SU-DHL-6 (cell line): ENCODE measurements around the gene BHLHE23.

Experiments used
- H2AFZ ChIP-seq: fragments of 200-600 bp; sonication (generic); 2 replicates; pipeline ENCODE4 v1.6.1; 2014; ENCODE audit warnings: low read depth, mild to moderate bottlenecking, moderate library complexity, mixed read lengths, antibody characterized with exemption, low read length; ENCODE audit not compliant: severe bottlenecking
- H3F3A ChIP-seq: fragments of 200-600 bp; shearing (Covaris generic); 2 replicates; pipeline ENCODE4 v1.6.0; 2016; ENCODE audit warnings: antibody characterized with exemption, mild to moderate bottlenecking; ENCODE audit not compliant: insufficient read depth
- H3K27ac ChIP-seq: fragments of 200-600 bp; sonication (generic); 2 replicates; pipeline ENCODE4 v1.5.1; 2016; ENCODE audit warnings: low read depth, mild to moderate bottlenecking, low read length, moderate library complexity, mixed read lengths
- H3K27me3 ChIP-seq: fragments of 200-600 bp; sonication (generic), shearing (Covaris generic); 2 replicates; pipeline ENCODE4 v1.6.0; 2014; ENCODE audit warnings: mild to moderate bottlenecking, low read length
- H3K36me3 ChIP-seq: fragments of 200-600 bp; sonication (generic); 2 replicates; pipeline ENCODE4 v1.6.1; 2014; ENCODE audit warnings: mild to moderate bottlenecking, low read length, mixed read lengths
- H3K4me2 ChIP-seq: fragments of 300-600, 200-600 bp; shearing (Covaris generic), sonication (generic); 2 replicates; pipeline ENCODE4 v1.6.0; 2014; ENCODE audit warnings: low read length, low read depth, mild to moderate bottlenecking; ENCODE audit not compliant: poor library complexity, severe bottlenecking
- H3K4me3 ChIP-seq: fragments of 200-600 bp; sonication (generic); 2 replicates; pipeline ENCODE4 v1.5.1; 2014; ENCODE audit warnings: antibody characterized with exemption, low read length, mild to moderate bottlenecking, mixed read lengths; ENCODE audit not compliant: insufficient read depth, poor library complexity, severe bottlenecking
- H3K79me2 ChIP-seq: fragments of 200-600 bp; sonication (generic); 2 replicates; pipeline ENCODE4 v1.6.1; 2014; ENCODE audit warnings: mild to moderate bottlenecking, low read length, moderate library complexity; ENCODE audit not compliant: insufficient read depth
- H3K9ac ChIP-seq: fragments of 200-600 bp; sonication (generic); 2 replicates; pipeline ENCODE4 v1.7.0; 2014; ENCODE audit warnings: mild to moderate bottlenecking, low read length
- H3K9me2 ChIP-seq: fragments of 200-600 bp; sonication (generic); replicated peaks from 2 replicates; pipeline ENCODE4 v1.6.1; 2014; ENCODE audit warnings: low read length; ENCODE audit not compliant: insufficient read depth
- H3K9me3 ChIP-seq: fragments of 200-600 bp; sonication (generic); 2 replicates; pipeline ENCODE4 v1.6.1; 2014; ENCODE audit warnings: low read length, mixed read lengths; ENCODE audit not compliant: insufficient read depth
- H4K20me1 ChIP-seq: fragments of 200-600 bp; sonication (generic); 2 replicates; pipeline ENCODE4 v1.6.1; 2014; ENCODE audit warnings: low read depth, mild to moderate bottlenecking, antibody characterized with exemption, low read length, moderate library complexity, mixed read lengths
- EZH2phosphoT487 ChIP-seq: fragments of 200-600 bp; sonication (generic), shearing (Covaris generic); conservative IDR thresholded peaks from 2 replicates; pipeline ENCODE4 v1.6.1; 2018; ENCODE audit warnings: mild to moderate bottlenecking, antibody characterized with exemption, low read length, moderate library complexity, mixed read lengths
- TF ChIP-seq, protein P1 (sequence below): fragments of 200-600 bp; sonication (generic); IDR thresholded peaks from one replicate; pipeline ENCODE4 v1.5.1; 2017; ENCODE audit warnings: antibody characterized with exemption, mild to moderate bottlenecking, low read length, moderate library complexity; ENCODE audit not compliant: insufficient read depth, poor library complexity, severe bottlenecking

BHLHE23 gene

DNA sequence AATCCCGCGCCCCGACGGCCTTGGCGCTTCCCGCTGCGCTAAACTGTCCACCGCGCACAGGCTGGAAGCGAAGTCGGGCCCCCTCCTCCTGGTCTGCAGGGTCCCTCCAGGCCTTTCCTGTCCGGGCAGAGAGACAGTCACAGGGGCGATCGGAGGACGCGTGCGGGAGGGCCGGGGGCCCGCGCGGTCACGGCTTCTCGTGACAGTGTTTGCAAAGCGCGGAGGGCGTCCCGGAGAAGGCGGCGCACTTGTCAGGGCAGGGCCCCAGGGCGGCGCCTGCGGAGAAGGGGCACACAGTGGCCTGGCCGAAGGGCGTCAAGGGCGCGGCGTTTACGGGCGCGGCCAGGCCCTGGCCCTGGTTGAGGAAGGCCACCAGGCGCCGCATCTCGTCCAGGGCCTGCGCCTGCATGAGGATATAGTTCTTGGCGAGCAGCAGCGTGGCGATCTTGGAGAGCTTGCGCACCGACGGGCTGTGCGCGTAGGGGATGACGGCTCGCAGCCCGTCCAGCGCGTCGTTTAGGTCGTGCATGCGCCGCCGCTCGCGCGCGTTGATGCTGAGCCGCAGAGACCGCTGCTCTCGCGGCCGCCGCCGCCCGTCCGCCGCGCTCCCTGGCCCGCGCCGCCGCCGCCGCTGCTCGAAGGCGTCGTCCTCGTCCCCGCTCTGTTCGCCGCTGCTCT lies 763 bp downstream of the BHLHE23 start:
- Histone ChIP-seq H3K4me2 (no peak overlapping the region), H3K27ac (no peak overlapping the region), H3K9me3 (no peaks in the 10 kb centered on the region), H3K79me2 (no peaks in the 10 kb centered on the region), H4K20me1 (no peaks in the 10 kb centered on the region), H3K9ac (no peak overlapping the region), H2AFZ (no peak overlapping the region), H3K27me3 (no peaks in the 10 kb centered on the region), H3K4me3 (no peak overlapping the region), H3F3A (no peaks in the 10 kb centered on the region), H3K36me3 (no peaks in the 10 kb centered on the region), H3K9me2 (no peaks in the 10 kb centered on the region)
- TF ChIP-seq EZH2phosphoT487, result no peak
- TF ChIP-seq, protein P1, sequence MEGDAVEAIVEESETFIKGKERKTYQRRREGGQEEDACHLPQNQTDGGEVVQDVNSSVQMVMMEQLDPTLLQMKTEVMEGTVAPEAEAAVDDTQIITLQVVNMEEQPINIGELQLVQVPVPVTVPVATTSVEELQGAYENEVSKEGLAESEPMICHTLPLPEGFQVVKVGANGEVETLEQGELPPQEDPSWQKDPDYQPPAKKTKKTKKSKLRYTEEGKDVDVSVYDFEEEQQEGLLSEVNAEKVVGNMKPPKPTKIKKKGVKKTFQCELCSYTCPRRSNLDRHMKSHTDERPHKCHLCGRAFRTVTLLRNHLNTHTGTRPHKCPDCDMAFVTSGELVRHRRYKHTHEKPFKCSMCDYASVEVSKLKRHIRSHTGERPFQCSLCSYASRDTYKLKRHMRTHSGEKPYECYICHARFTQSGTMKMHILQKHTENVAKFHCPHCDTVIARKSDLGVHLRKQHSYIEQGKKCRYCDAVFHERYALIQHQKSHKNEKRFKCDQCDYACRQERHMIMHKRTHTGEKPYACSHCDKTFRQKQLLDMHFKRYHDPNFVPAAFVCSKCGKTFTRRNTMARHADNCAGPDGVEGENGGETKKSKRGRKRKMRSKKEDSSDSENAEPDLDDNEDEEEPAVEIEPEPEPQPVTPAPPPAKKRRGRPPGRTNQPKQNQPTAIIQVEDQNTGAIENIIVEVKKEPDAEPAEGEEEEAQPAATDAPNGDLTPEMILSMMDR, result no peak

DNA sequence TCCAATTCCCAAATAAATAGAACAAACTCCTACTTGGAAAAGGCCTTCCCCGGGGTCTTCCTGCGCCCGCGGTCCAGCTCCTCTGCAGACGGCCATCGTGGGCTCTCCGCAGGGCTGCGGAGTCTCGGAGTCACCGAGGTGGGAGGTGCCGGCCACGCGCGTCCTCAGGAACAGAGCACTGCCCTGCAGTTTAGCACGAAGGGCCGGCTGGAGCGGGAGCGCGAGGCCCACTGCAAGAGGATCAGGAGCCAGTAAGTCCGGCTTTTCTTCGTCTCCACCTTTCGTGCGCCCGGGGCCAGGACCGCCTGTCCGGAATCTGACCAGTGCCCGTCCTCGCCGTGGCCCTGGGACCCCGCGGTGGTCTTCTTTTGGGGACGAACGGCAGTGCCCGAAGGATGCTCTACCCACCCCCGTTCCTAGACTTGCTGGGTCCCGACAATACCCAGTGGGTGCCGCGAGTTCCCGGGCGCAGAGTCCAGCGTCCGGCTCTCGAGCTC lies 1.4 kb downstream of the BHLHE23 start:
- Histone ChIP-seq H3K9ac (no peak overlapping the region), H3K4me3 (no peak overlapping the region), H3K36me3 (no peaks in the 10 kb centered on the region), H3K27me3 (no peaks in the 10 kb centered on the region), H3K4me2 (no peak overlapping the region), H3K79me2 (no peaks in the 10 kb centered on the region), H3K27ac (no peak overlapping the region), H3K9me3 (no peaks in the 10 kb centered on the region), H3F3A (no peaks in the 10 kb centered on the region), H3K9me2 (no peaks in the 10 kb centered on the region), H2AFZ (no peak overlapping the region), H4K20me1 (no peaks in the 10 kb centered on the region)
- TF ChIP-seq, protein P1, result no peak
- TF ChIP-seq EZH2phosphoT487, result no peak

DNA sequence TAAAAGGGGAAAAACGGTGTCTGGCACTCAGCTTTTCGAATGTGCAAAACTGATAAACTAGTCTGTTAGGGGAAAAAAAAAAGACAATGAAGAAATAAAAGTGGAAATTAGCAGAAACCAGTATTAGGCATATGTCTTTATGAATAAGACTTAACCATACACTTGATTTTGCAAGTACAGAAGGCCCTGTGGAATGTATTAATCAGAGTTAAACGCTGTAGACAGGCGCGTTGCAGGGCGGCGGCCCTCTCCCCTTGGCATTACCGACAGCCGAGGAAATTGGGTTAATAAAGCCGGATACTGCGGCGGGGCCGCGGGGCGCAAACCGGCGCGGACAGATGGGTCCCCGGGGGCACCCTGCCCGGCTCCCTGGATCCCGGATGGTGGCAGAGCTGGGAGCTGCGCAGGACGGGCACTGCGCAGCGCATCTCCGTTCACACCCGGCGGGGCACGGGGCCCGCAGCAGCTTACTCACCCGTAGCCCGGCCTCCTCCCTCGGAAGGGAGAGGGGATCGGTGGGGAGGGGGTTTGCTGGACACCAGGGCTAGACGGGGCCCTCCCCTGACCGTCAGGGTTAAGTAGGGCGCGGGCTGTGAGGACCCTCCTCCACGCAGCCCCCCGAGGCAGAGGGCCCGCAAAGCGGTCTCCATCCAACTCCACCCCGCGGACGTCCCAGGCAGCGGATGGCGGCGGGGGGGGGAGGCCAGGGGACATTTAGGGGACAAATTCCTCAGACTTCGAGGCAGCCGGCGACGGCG lies 2.0 kb downstream of the BHLHE23 start:
- no peaks in the 10 kb centered on the region for H3K36me3 ChIP-seq
- H3K27me3 ChIP-seq, result no peaks in the 10 kb centered on the region
- H4K20me1 ChIP-seq, result no peaks in the 10 kb centered on the region
- H3K9me3 ChIP-seq, result no peaks in the 10 kb centered on the region
- H3K27ac ChIP-seq, result no peak overlapping the region
- H3F3A ChIP-seq, result no peaks in the 10 kb centered on the region
- no peak overlapping the region for H2AFZ ChIP-seq
- no peaks in the 10 kb centered on the region for H3K79me2 ChIP-seq
- TF ChIP-seq, protein P1, result no peak
- no peak for TF ChIP-seq EZH2phosphoT487
- no peak overlapping the region for H3K4me2 ChIP-seq
- no peak overlapping the region for H3K4me3 ChIP-seq
- H3K9me2 ChIP-seq, result no peaks in the 10 kb centered on the region
- H3K9ac ChIP-seq, result no peak overlapping the region
